Thymus (tissue), 14 donors: ENCODE data around the gene SCO2. TPM values are rescaled to one million over a fixed set of nuclear protein-coding genes. Genes with fewer than 3 reads are reported as not detected.

Experiments
- DNase-seq, 9 donors: peaks; one replicate each; pipeline ENCODE4 v3.0.0-alpha.2; 2013; ENCODE audit warnings: low spot score in 9 of 9, low read depth in 6 of 9, missing footprints in 1 of 9
- H3K27ac ChIP-seq, 2 donors: one replicate each; pipeline ENCODE4 v1.5.1; 2013; ENCODE audit warnings: control low read depth in 1 of 2, low read depth in 1 of 2, low read length in 1 of 2, mild to moderate bottlenecking in 1 of 2, moderate library complexity in 1 of 2
- H3K27me3 ChIP-seq, 2 donors: one replicate each; pipeline ENCODE4 v1.5.1; 2013; ENCODE audit warnings: low read length in 1 of 2; ENCODE audit not compliant: control insufficient read depth in 2 of 2, insufficient read depth in 1 of 2
- H3K36me3 ChIP-seq, 2 donors: one replicate each; pipeline ENCODE4 v1.5.1; 2013; ENCODE audit warnings: low read length in 1 of 2, mild to moderate bottlenecking in 1 of 2, moderate library complexity in 1 of 2; ENCODE audit not compliant: control insufficient read depth in 2 of 2, insufficient read depth in 2 of 2
- H3K4me1 ChIP-seq, 2 donors: one replicate each; pipeline ENCODE4 v1.5.1; 2013; ENCODE audit warnings: low read length in 2 of 2; ENCODE audit not compliant: control insufficient read depth in 2 of 2, insufficient read depth in 2 of 2
- H3K4me3 ChIP-seq, 2 donors: one replicate each; pipeline ENCODE4 v1.5.1; 2013; ENCODE audit warnings: low read length in 2 of 2, control low read depth in 1 of 2, mild to moderate bottlenecking in 1 of 2
- H3K9me3 ChIP-seq, 2 donors: one replicate each; pipeline ENCODE4 v1.5.1; 2013; ENCODE audit warnings: low read length in 1 of 2, mild to moderate bottlenecking in 1 of 2; ENCODE audit not compliant: control insufficient read depth in 2 of 2, insufficient read depth in 1 of 2
- WGBS: extraction: QIAGEN DNeasy Blood & Tissue Kit; methylation state at CpG from one replicate; pipeline ENCODE4 v1.1.7; 2013; 5-methylcytosine and 5-hydroxymethylcytosine counted together
- long read RNA-seq, 10 donors: transcript quantifications; one replicate each; lab custom pipeline, GENCODE V29; 2026
- polyA plus RNA-seq: library from polyadenylated mRNA; stranded (reverse); fragments of 200-250 nt; gene quantifications from one replicate; pipeline ENCODE4 v1.2.3, GENCODE V29; 2013
- total RNA-seq: library from RNA; stranded (reverse); fragments of 120-200 nt; gene quantifications from one replicate; pipeline ENCODE4 v1.2.4, GENCODE V29; 2013
- donor health status: healthy.

Gene SCO2, protein sequence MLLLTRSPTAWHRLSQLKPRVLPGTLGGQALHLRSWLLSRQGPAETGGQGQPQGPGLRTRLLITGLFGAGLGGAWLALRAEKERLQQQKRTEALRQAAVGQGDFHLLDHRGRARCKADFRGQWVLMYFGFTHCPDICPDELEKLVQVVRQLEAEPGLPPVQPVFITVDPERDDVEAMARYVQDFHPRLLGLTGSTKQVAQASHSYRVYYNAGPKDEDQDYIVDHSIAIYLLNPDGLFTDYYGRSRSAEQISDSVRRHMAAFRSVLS
- total RNA-seq: 3.5 TPM
- 9.8 TPM for polyA plus RNA-seq
- long read RNA-seq, donor 1: 0 reads
- long read RNA-seq, donor 2, transcript SCO2-203 (2 exons, 1,002 nt): major isoform, 5 of 7 reads
- long read RNA-seq, donor 2, partial matches to known transcripts: 0 of 7 reads
- long read RNA-seq, donor 2, other reads (novel, unspliced or antisense): 0 of 7 reads
- long read RNA-seq, donor 3, partial matches to known transcripts: 0 of 4 reads
- long read RNA-seq, donor 3, other reads (novel, unspliced or antisense): 0 of 4 reads
- long read RNA-seq, donor 4, partial matches to known transcripts: 0 of 1 reads
- long read RNA-seq, donor 4, other reads (novel, unspliced or antisense): 0 of 1 reads
- long read RNA-seq, donor 5, partial matches to known transcripts: 0 of 2 reads
- long read RNA-seq, donor 5, other reads (novel, unspliced or antisense): 0 of 2 reads
- long read RNA-seq, donor 6, partial matches to known transcripts: 0 of 1 reads
- long read RNA-seq, donor 6, other reads (novel, unspliced or antisense): 0 of 1 reads
- long read RNA-seq, donor 7: 0 reads
- long read RNA-seq, donor 8, partial matches to known transcripts: 0 of 1 reads
- long read RNA-seq, donor 8, other reads (novel, unspliced or antisense): 0 of 1 reads
- long read RNA-seq, donor 9, partial matches to known transcripts: 0 of 2 reads
- long read RNA-seq, donor 9, other reads (novel, unspliced or antisense): 0 of 2 reads
- long read RNA-seq, donor 10, partial matches to known transcripts: 0 of 3 reads
- long read RNA-seq, donor 10, other reads (novel, unspliced or antisense): 0 of 3 reads

- under 1% methylated on average over 84 of the region's 84 CpGs for WGBS
- peaks cover 19 to 21% of the 10 kb centered on the region in 2 donors for H3K4me1 ChIP-seq
- peaks cover 35 to 39% of the 10 kb centered on the region in 2 donors for H3K36me3 ChIP-seq
- peaks cover 28 to 39% of the 10 kb centered on the region in 2 donors for H3K27me3 ChIP-seq
- peak within 1 kb of the TSS; percentile 63 to 86 for H3K4me3 ChIP-seq
- peak within 1 kb of the TSS; percentile 80 to 92 for H3K27ac ChIP-seq
- peaks cover 1 to 12% of the 10 kb centered on the region in 2 donors for H3K9me3 ChIP-seq
- DNase-seq: peak; percentile 85 to 99 (median 97)
Observed at GRCh38 chr22:50525104-50525857, at the start of gene SCO2. TSS of gene SCO2 (minus strand) at chr22:50525598. CDS start at chr22:50524411, 1,187 bp downstream.

GRCh38 chr22:50574383-50574755, 49.0 kb upstream of the SCO2 start:
- H3K36me3 ChIP-seq: peaks cover 17 to 30% of the 10 kb centered on the region in 2 donors
- WGBS: 97% methylated on average over 11 of the region's 11 CpGs
- peaks cover 0 to 26% of the 10 kb centered on the region in 2 donors for H3K27me3 ChIP-seq
- no peak for DNase-seq
- no peaks in the 10 kb centered on the region for H3K9me3 ChIP-seq
- H3K4me1 ChIP-seq: peaks cover 0 to 7% of the 10 kb centered on the region in 2 donors
- no peak overlapping the region for H3K27ac ChIP-seq
- no peak overlapping the region for H3K4me3 ChIP-seq

DNA sequence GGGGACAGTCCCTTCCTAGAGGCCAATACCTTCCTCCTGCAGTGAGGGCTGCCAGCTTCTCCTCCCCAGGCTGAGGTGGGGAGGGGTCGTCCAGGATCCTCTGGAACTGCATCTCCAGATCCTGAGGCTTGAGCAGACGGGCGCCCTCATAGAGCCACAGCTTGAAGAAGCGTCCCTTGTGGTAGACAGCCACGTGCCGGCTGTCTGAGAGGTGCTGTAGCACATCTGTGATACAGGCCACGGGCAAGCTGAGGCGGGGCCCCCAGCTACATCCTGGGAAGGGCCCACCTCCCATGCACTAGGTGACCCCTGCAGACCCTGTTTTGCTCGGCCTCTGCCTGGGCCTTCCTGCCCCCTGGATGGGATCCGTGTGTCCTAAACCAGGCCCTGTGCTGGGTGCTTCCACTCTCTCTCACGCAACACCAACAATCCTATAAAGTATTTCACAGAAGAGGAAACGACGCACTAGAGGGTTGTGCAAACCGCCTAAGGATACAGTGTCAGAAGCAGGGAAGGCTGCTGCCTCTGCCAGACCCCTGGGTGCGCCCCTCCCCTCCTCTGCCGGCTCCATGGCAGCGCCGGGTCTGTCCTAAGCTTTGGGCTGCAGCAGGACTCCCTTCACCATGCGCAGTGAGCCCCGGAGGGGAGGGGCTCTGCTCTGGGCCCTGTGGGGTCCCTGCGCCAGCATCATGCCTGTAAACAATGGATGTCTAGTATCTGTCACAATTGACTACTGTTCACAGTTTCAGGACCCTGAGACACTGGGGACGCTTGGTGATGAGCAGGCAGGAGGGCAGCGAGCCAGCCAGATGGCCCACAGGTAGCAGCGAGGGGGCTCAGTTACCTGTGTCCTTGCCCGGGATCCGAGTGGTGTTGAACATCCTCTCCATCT, 48.3 kb upstream of the SCO2 start:
- 95% methylated on average over 26 of the region's 26 CpGs for WGBS
- H3K4me1 ChIP-seq: peaks cover 0 to 7% of the 10 kb centered on the region in 2 donors
- H3K27ac ChIP-seq: no peak overlapping the region
- H3K36me3 ChIP-seq: peaks cover 17 to 26% of the 10 kb centered on the region in 2 donors
- H3K27me3 ChIP-seq: peaks cover 0 to 21% of the 10 kb centered on the region in 2 donors
- no peaks in the 10 kb centered on the region for H3K9me3 ChIP-seq
- no peak overlapping the region for H3K4me3 ChIP-seq
- no peak for DNase-seq

- no peak overlapping the region for H3K4me3 ChIP-seq
- H3K9me3 ChIP-seq: no peaks in the 10 kb centered on the region
- H3K36me3 ChIP-seq: peaks cover 16 to 28% of the 10 kb centered on the region in 2 donors
- peaks cover 0 to 14% of the 10 kb centered on the region in 2 donors for H3K27me3 ChIP-seq
- DNase-seq: no peak
- 98% methylated on average over 11 of the region's 11 CpGs for WGBS
- no peak overlapping the region for H3K27ac ChIP-seq
- H3K4me1 ChIP-seq: peaks cover 0 to 4% of the 10 kb centered on the region in 2 donors
Observed at GRCh38 chr22:50572965-50573364, 47.6 kb upstream of the SCO2 start.

DNA sequence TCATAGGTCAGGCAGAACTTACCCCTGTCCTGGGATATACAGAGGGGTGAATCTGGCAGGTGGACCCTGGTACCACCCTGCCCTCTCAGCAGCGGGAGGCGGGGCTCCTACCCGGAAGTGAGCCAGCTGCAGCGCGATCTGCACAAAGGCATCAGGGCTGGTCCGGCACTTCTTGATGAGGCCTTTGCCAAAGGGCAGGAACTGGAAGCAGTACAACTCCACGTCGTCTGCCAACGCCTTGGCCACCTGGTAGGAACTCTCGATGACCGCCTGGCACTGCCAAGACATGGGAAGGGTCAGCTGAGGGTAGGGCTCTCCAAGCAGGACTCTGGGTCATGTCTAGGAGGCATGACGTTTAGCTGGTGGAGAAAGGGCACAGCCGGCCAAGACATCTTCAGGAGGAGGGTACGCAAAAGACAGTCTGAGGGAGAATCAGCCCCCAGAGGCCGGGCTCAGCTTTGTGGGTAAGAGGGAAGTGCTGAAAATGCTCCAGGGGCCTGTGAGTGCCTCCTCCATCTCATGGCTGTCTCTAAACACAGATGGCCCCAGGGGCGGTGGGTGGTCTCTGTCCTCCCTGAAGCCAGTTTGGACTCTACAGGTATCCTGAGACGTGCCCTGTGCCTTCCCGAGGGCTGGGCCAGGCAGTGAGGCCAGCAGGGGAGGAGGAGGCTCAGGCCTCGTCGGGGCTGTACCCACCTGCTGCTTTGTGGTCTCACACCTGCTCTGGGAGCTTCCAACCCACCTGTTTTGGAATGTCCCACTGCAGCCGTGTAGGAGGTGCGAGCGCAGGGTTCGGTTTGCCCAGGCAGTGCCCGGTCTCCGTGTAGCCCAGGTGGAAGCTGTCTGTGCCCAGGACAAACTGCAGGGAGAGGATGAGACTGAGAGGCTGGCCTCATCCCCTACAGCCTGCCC, 46.1 kb upstream of the SCO2 start:
- Histone ChIP-seq H3K9me3 (no peaks in the 10 kb centered on the region), H3K27me3 (peaks cover 0 to under 1% of the 10 kb centered on the region in 2 donors), H3K4me3 (no peak overlapping the region), H3K4me1 (no peaks in the 10 kb centered on the region), H3K36me3 (peaks cover 16 to 28% of the 10 kb centered on the region in 2 donors), H3K27ac (no peak overlapping the region)
- WGBS: 97% methylated on average over 26 of the region's 26 CpGs
- DNase-seq: no peak

- no peaks in the 10 kb centered on the region for H3K9me3 ChIP-seq
- no peak overlapping the region for H3K27ac ChIP-seq
- 98% methylated on average over 12 of the region's 12 CpGs for WGBS
- no peaks in the 10 kb centered on the region for H3K4me1 ChIP-seq
- peaks cover 16 to 28% of the 10 kb centered on the region in 2 donors for H3K36me3 ChIP-seq
- H3K27me3 ChIP-seq: no peaks in the 10 kb centered on the region
- no peak overlapping the region for H3K4me3 ChIP-seq
- no peak for DNase-seq
Observed at GRCh38 chr22:50570861-50571260, 45.5 kb upstream of the SCO2 start.

GRCh38 chr22:50569896-50570535, 44.6 kb upstream of the SCO2 start:
- no peaks in the 10 kb centered on the region for H3K4me1 ChIP-seq
- H3K36me3 ChIP-seq: peaks cover 16 to 28% of the 10 kb centered on the region in 2 donors
- no peak for DNase-seq
- H3K9me3 ChIP-seq: no peaks in the 10 kb centered on the region
- peaks cover 0 to 3% of the 10 kb centered on the region in 2 donors for H3K27me3 ChIP-seq
- H3K4me3 ChIP-seq: no peak overlapping the region
- 97% methylated on average over 13 of the region's 13 CpGs for WGBS
- H3K27ac ChIP-seq: no peak overlapping the region
